ENCODE measurements around the gene GABRR3.
"Not testable (repeated sequence)": the region's sequence is repeated elsewhere in the genome, so short reads cannot be mapped to it uniquely, and the experiment has no call there.

GABRR3 gene

DNA sequence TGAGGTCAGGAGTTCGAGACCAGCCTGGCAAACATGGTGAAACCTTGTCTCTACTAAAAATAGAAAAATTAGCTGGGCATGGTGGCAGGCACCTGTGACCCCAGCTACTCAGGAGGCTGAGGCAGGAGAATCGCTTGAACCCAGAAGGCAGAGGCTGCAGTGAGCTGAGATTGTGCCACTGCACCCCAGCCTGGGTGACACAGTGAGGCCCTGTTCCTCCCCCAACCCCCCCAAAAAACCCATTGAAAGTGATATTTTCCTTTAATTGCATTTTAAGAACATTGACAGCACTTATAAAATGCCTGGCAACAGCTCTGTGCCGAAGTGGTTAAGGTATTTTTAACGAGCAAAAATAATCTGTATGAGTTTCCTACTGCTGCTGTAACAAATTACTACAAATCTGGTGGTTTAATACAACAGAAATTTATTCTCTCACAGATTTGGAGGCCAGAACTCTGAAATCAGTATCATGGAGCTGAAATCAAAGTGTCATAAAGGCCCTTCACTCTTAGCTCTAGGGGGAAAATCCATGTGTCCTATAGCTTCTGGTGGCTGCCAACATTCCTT, 24.1 kb downstream of the GABRR3 start:
- peaks cover 31% of the 10 kb centered on the region for H3K36me3 Mint-ChIP-seq (ENCODE audit: low read depth)
- H3K4me1 Mint-ChIP-seq (ENCODE audit: low read depth) = peaks cover 46% of the 10 kb centered on the region
- H3K27me3 Mint-ChIP-seq (ENCODE audit: low read depth); H3K27ac Mint-ChIP-seq; H3K4me3 Mint-ChIP-seq: not testable (repeated sequence)
- H3K9me3 Mint-ChIP-seq = peaks cover 21% of the 10 kb centered on the region

DNA sequence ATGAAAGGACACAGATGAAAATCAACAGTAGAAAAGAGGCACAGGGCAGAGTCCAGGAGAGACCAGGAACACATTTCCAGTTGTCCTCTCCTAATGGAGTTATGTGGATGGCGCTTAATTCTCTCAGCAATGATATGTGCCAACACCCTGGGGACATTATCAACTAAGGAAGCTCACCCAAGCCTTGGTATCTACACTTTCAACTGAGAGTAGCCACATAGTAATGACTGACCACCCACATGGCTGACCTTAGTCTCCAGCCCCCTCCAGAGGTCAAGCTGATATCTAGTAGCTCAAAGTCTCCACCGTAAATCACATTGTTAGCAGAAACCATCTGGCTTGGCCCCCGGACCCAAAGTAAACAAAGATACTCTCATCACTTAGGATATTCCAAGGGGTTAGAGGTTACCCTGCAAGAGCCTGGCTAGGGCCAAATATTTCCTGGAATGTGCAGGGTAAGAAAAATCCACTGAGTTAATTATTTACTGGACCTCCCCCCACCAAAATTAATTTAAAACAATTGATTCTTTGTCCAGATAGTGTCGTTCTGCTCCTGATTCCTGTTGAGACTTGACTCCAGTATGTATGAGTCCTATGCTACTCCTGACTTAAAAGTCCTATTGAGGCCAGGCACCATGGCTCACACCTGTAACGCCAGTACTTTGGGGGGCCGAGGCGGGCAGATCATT, 24.8 kb downstream of the GABRR3 start:
- Mint-ChIP-seq H3K9me3 (peaks cover 16% of the 10 kb centered on the region), H3K27ac (no peak overlapping the region), H3K27me3 (ENCODE audit: low read depth) (peaks cover 8% of the 10 kb centered on the region), H3K4me3 (no peak overlapping the region), H3K4me1 (ENCODE audit: low read depth) (peaks cover 43% of the 10 kb centered on the region), H3K36me3 (ENCODE audit: low read depth) (peaks cover 26% of the 10 kb centered on the region)

DNA sequence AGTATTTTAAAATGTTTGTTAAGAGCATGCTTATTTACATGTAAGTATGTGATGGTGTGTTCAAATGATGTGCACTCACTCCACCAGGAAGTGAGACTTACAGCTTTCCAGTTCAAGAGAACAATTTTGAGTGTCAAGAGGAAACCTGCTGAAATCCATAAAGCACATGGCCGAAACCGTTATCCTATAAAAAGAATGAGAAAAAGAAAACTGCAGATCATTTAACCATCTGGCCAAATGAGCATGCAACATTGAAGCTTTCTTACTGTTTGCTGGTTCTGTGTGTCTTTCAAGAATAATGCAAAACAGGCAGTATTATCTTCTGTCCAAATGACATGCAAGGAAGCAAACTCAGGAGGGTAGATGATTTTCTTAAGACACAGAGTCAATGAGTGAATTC, 26.3 kb downstream of the GABRR3 start:
- no peak overlapping the region for H3K4me3 Mint-ChIP-seq
- peaks cover 2% of the 10 kb centered on the region for H3K27me3 Mint-ChIP-seq (ENCODE audit: low read depth)
- peak overlapping the region; percentile 74 for H3K27ac Mint-ChIP-seq
- peaks cover 46% of the 10 kb centered on the region for H3K4me1 Mint-ChIP-seq (ENCODE audit: low read depth)
- peaks cover 15% of the 10 kb centered on the region for H3K9me3 Mint-ChIP-seq
- H3K36me3 Mint-ChIP-seq (ENCODE audit: low read depth) = peaks cover 30% of the 10 kb centered on the region

DNA sequence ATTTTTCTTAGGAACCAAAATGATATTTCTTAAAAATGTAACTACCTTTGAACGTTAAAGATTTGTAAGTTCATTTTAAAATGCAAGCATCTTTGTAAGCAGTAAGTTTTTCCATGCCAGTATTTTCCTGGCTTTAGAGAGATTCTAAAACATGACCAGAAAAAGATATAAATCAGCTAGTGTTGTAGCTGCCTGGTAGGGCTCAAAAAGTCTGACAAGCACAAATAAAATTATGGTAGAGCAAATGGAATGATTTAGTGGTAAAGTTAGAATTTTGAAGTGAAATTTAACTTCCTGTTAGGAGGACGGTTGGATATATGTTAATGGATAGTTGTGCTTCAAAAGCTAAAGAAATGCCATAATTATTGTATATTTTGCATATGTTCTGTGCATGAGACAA, 29.7 kb downstream of the GABRR3 start:
- H3K36me3 Mint-ChIP-seq (ENCODE audit: low read depth) = peaks cover 32% of the 10 kb centered on the region
- no peaks in the 10 kb centered on the region for H3K27me3 Mint-ChIP-seq (ENCODE audit: low read depth)
- peaks cover 56% of the 10 kb centered on the region for H3K4me1 Mint-ChIP-seq (ENCODE audit: low read depth)
- H3K4me3 Mint-ChIP-seq = no peak overlapping the region
- no peak overlapping the region for H3K27ac Mint-ChIP-seq
- peaks cover 18% of the 10 kb centered on the region for H3K9me3 Mint-ChIP-seq

DNA sequence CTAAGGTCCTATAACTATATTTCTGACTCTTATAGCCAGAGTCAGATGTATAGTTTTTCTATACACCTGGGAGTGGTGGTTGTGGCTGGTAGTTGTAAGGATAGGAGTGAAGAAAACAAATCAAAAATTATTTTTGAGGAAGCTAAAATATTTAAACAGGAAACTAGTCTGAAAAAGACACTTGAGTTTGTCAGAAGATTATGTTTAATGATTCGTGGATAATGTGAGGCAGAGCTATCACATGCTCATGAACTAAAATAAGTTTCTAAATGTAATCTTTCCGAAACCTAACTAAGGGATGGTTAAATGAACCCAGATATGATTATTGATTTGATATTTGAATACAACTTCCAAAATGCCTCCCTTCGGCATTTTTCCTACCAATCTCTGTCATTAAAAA, 30.4 kb downstream of the GABRR3 start:
- Mint-ChIP-seq H3K9me3 (peaks cover 16% of the 10 kb centered on the region), H3K4me3 (no peak overlapping the region), H3K27ac (no peak overlapping the region), H3K36me3 (ENCODE audit: low read depth) (peaks cover 32% of the 10 kb centered on the region), H3K27me3 (ENCODE audit: low read depth) (no peaks in the 10 kb centered on the region), H3K4me1 (ENCODE audit: low read depth) (peaks cover 56% of the 10 kb centered on the region)

DNA sequence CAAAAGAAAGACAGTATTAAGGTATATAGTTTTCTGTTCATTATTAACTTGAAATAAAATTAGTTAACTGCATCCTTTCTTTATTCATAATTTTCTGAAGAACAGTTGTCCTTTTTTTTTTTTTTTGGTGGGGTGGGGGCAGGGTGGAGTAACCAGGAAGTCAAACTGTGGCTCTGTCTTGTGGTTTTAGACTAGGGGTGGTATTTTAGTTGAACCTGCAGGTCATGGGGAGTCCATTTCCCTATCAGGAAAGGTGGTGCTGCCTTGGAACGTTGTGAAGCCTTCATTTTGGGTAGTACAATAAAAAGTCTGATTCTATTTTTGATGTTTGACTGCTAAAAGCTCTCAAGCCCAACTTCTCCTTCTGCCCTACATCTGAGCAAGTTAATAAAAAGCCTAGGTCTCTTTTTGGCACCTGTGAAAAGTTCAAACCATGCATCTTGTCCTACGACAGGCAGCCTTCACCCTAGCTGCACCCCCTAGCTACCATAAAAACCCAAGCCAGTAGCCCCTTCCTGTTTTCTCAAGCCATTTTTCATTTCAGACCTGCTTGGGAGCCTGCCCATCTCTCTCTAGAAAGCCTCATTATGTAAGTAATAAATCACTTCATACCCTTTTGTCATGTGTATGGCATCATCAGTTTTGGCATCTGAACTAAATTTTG, 31.7 kb downstream of the GABRR3 start:
- no peak overlapping the region for H3K4me3 Mint-ChIP-seq
- H3K27me3 Mint-ChIP-seq (ENCODE audit: low read depth) = no peaks in the 10 kb centered on the region
- peaks cover 37% of the 10 kb centered on the region for H3K36me3 Mint-ChIP-seq (ENCODE audit: low read depth)
- H3K9me3 Mint-ChIP-seq = peaks cover 22% of the 10 kb centered on the region
- peak overlapping the region; percentile 67 for H3K27ac Mint-ChIP-seq
- H3K4me1 Mint-ChIP-seq (ENCODE audit: low read depth) = peaks cover 47% of the 10 kb centered on the region

DNA sequence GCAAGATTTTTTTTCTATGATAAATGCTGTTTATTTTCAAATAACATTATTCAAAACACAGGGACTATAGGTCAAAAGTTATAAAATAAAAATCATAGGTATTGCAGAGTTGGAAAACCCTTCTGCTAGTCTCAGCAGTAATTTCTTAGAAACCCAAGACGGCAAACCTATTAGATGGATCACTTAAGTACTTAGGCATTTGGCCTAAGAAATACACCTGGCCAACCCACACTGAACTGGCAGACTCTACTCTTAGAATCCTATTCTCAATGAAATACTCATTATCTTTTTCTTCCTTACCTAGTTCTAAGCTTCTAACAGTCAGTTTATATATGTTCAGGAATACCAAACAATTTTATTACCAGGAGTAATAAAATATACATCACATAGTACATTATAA, 32.4 kb downstream of the GABRR3 start:
- Mint-ChIP-seq H3K4me1 (ENCODE audit: low read depth) (peaks cover 42% of the 10 kb centered on the region), H3K4me3 (no peak overlapping the region), H3K36me3 (ENCODE audit: low read depth) (peaks cover 34% of the 10 kb centered on the region), H3K9me3 (peaks cover 22% of the 10 kb centered on the region), H3K27ac (no peak overlapping the region), H3K27me3 (ENCODE audit: low read depth) (no peaks in the 10 kb centered on the region)

DNA sequence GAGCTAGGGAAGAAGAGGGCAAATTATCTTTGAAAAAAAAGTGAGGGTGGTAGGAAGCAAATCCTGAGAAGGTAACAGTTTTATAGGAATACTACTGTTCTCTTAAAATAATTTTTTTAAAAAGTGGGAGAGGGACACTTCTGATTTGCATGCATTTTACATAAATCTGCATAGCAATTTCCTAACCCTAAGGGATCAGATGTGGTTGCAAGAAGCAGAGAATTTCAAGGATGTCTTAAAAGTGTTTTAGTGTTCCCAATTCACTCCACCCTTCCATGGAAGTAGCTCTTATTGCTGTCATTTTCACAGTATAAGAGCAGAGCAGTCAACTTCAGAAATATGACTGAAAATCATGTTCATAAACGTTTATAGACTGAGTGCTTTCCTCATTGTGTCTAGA, 35.1 kb downstream of the GABRR3 start:
- H3K4me3 Mint-ChIP-seq = no peak overlapping the region
- peaks cover 22% of the 10 kb centered on the region for H3K9me3 Mint-ChIP-seq
- no peaks in the 10 kb centered on the region for H3K27me3 Mint-ChIP-seq (ENCODE audit: low read depth)
- no peak overlapping the region for H3K27ac Mint-ChIP-seq
- peaks cover 31% of the 10 kb centered on the region for H3K4me1 Mint-ChIP-seq (ENCODE audit: low read depth)
- peaks cover 32% of the 10 kb centered on the region for H3K36me3 Mint-ChIP-seq (ENCODE audit: low read depth)

DNA sequence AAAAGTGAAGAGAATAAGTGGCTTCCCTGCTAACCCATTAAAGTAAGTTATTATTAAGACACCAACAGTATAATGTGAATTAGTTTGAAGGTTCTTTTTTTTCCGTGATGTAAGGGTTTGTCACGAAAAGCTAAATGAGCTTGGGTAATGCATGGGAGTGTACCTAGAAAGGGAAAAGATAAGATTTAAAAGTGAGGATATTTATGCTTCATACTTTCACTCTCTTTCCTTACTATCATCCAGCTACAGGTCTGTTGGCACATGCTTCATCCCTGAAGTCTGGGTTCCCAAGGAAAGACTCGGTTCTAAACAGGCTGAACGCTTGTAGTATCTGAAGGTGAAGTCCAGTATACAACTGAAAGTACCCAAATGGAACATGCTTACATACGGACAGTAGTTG, 36.0 kb downstream of the GABRR3 start:
- Mint-ChIP-seq H3K9me3 (peaks cover 22% of the 10 kb centered on the region), H3K27ac (no peak overlapping the region), H3K36me3 (ENCODE audit: low read depth) (peaks cover 26% of the 10 kb centered on the region), H3K4me3 (no peak overlapping the region), H3K4me1 (ENCODE audit: low read depth) (peaks cover 25% of the 10 kb centered on the region), H3K27me3 (ENCODE audit: low read depth) (no peaks in the 10 kb centered on the region)

DNA sequence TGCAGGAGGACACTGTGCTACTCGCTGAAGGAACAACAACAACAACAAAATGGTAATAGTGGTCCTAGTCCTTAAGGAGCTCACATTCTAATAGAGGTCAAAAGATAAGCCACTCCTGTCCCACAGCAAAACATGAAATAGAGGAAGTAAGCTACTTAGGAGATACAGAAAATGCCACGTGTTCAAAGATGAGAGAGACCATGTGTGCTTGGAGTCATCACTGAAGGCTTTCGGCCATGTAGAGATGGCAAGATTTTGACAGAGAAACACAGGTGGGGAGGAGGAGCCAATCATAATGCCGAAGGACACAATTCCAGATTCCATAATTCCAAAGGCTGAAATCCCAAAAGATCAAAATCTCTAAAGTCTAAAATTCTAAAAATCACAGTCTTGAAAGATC, 38.1 kb downstream of the GABRR3 start:
- Mint-ChIP-seq H3K4me3 (no peak overlapping the region), H3K27me3 (ENCODE audit: low read depth) (no peaks in the 10 kb centered on the region)

DNA sequence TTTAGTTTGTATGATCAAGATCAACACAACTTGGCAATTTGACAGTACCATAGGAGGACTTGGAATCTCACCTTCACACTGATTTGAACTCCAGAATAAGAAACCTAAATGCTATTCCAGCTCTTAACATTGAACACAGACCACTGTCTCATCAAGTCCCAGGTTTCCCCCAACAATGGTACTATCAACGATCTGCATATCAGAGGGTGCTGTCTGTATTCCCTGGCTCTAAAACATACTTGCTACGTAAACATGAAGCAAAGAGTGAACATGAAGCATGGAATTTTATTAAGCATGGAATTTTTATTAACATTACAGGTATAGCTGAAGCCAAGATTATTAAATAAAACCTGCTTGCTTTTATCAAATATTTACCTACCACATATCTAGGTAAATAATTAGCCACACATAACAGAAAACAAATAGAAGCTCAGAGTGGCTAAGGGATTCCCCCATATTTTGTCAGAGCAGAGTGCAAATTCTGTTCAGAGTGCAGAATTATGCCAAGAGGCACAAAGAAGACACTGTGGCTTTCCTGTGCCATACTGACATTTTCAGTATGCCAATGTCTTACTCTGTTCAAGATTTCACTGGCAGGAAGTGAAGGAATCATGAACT, 40.7 kb downstream of the GABRR3 start:
- no peaks in the 10 kb centered on the region for H3K27me3 Mint-ChIP-seq (ENCODE audit: low read depth)
- H3K9me3 Mint-ChIP-seq = peaks cover 7% of the 10 kb centered on the region
- peaks cover 45% of the 10 kb centered on the region for H3K4me1 Mint-ChIP-seq (ENCODE audit: low read depth)
- peaks cover 12% of the 10 kb centered on the region for H3K36me3 Mint-ChIP-seq (ENCODE audit: low read depth)
- H3K27ac Mint-ChIP-seq = no peak overlapping the region
- no peak overlapping the region for H3K4me3 Mint-ChIP-seq

More for the DNA sequence above, 38.1 kb downstream of the GABRR3 start:
- H3K9me3 Mint-ChIP-seq = peaks cover 18% of the 10 kb centered on the region
- no peak overlapping the region for H3K27ac Mint-ChIP-seq
- peaks cover 24% of the 10 kb centered on the region for H3K4me1 Mint-ChIP-seq (ENCODE audit: low read depth)
- peaks cover 22% of the 10 kb centered on the region for H3K36me3 Mint-ChIP-seq (ENCODE audit: low read depth)

DNA sequence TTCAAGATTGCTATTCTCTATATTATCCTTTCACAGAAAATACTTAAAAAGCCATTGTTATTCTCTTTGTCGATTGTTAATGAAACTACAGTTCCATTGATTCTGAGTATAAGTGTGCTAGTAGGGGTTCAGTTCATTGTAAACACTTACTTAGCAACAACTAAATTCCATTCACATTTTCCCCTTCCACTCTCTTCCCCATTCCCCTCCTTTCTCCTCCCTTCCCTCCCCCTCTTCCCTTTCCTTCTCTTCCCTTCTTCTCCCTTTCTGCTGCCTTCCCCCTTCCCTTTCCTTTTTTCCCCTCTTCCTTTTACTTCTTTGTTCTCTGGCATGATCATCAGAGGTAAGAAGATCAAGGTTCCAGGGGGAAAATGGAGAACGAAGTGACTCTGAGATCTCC, 41.6 kb downstream of the GABRR3 start:
- H3K27me3 Mint-ChIP-seq (ENCODE audit: low read depth) = no peaks in the 10 kb centered on the region
- H3K27ac Mint-ChIP-seq = no peak overlapping the region
- peaks cover 9% of the 10 kb centered on the region for H3K9me3 Mint-ChIP-seq
- no peak overlapping the region for H3K4me3 Mint-ChIP-seq
- peaks cover 47% of the 10 kb centered on the region for H3K4me1 Mint-ChIP-seq (ENCODE audit: low read depth)
- peaks cover 10% of the 10 kb centered on the region for H3K36me3 Mint-ChIP-seq (ENCODE audit: low read depth)

DNA sequence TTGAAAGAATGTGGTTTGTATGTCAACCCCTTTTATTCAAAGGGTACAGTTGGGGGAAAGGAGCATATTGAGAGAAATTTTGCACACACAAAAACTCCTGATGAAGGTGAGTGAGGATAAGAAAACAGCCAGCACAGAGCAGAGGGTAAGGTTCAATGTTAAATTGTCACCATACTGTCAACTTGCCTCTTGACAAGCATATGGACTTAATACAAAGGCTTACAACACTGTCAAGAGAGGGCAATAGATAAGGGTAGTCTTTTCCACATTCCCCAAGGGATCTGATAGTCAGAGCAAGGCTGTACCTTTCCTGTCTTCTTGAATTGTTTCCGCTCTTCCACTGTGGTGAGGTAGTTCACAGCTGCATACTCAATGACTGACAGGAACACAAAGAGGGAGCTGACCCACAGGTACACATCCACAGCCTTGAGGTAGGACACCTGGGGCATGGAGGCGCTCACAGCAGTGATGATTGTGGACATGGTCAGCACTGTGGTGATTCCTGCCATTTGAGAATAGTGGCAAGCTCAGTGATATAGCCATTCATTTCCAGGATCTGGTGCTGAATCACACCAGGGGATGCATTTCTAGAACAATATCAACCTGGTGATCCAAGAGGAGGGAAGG, 42.5 kb downstream of the GABRR3 start:
- H3K27me3 Mint-ChIP-seq (ENCODE audit: low read depth) = no peaks in the 10 kb centered on the region
- H3K4me3 Mint-ChIP-seq = no peak overlapping the region
- H3K4me1 Mint-ChIP-seq (ENCODE audit: low read depth) = peaks cover 53% of the 10 kb centered on the region
- peaks cover 16% of the 10 kb centered on the region for H3K36me3 Mint-ChIP-seq (ENCODE audit: low read depth)
- no peak overlapping the region for H3K27ac Mint-ChIP-seq
- peaks cover 18% of the 10 kb centered on the region for H3K9me3 Mint-ChIP-seq

DNA sequence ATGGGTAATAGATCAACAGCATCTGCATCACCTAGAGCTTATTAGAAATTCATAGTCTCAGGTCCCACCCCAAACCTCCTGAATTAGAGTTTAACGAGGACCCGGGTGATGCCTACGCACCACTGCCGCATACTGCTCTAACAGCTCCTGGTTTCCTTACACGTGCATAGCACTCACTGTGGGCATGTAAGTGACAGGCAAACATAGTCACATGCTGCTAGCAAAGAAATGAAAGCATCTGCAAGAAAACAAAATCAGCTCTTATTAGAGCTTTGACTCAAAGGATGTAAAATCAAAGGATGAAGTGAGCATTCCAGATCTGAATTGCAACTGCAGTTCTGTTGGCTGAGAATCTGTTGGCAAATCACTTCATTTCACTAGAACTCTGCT, 43.8 kb downstream of the GABRR3 start:
- peak overlapping the region; percentile 90 for H3K27ac Mint-ChIP-seq
- no peaks in the 10 kb centered on the region for H3K27me3 Mint-ChIP-seq (ENCODE audit: low read depth)
- H3K9me3 Mint-ChIP-seq = peaks cover 18% of the 10 kb centered on the region
- H3K4me3 Mint-ChIP-seq = peak overlapping the region; percentile 67
- peaks cover 14% of the 10 kb centered on the region for H3K36me3 Mint-ChIP-seq (ENCODE audit: low read depth)
- H3K4me1 Mint-ChIP-seq (ENCODE audit: low read depth) = peaks cover 49% of the 10 kb centered on the region
